ENCODE data around the gene FKBP7.

DNA sequence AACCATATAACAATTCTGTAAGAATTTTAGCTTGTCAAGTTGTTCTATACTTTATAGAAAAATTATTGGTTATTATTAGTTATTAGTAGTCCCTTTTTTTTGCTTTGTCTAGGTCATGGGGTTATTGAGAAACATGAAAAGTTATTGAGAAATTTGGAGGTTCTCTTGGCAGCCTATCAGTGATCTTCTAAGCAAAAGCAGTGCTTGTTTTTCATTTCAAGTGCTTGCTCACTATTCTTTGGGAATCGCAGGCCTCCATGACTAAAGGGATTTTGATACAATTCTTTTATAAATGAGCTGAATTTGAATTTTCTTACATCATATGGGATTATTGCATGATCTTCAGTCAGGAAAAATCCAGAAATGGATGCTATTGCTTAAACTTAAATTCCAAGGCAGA is 27.7 kb upstream of the FKBP7 start:
- TF ChIP-seq, protein P1, sequence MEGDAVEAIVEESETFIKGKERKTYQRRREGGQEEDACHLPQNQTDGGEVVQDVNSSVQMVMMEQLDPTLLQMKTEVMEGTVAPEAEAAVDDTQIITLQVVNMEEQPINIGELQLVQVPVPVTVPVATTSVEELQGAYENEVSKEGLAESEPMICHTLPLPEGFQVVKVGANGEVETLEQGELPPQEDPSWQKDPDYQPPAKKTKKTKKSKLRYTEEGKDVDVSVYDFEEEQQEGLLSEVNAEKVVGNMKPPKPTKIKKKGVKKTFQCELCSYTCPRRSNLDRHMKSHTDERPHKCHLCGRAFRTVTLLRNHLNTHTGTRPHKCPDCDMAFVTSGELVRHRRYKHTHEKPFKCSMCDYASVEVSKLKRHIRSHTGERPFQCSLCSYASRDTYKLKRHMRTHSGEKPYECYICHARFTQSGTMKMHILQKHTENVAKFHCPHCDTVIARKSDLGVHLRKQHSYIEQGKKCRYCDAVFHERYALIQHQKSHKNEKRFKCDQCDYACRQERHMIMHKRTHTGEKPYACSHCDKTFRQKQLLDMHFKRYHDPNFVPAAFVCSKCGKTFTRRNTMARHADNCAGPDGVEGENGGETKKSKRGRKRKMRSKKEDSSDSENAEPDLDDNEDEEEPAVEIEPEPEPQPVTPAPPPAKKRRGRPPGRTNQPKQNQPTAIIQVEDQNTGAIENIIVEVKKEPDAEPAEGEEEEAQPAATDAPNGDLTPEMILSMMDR (conservative IDR thresholded peaks at IDR 0.05; ENCODE audit: low read length): no peak
- no peak for TF ChIP-seq EZH2phosphoT487 (IDR thresholded peaks at IDR 0.05; ENCODE audit: borderline replicate concordance, low read depth, low read length)

All from OCI-LY7 (cell line).